Stimulated activated CD4-positive, alpha-beta T cell treated with anti-CD3 and anti-CD28 coated beads, Interleukin-1b, Interleukin-23, amount 100 ng/mL, for 24 hours (primary cell): ENCODE measurements around the gene RAB29.
"Not testable (repeated sequence)": the region's sequence is repeated elsewhere in the genome, so short reads cannot be mapped to it uniquely, and the experiment has no call there.

ENCODE experiments used
- DNase-seq, 4 experiments: peaks; one replicate each; pipeline ENCODE4 v3.0.0-alpha.2; 2020; ENCODE audit warnings: low read depth in 4 of 4, low spot score in 1 of 4

Gene RAB29

DNA sequence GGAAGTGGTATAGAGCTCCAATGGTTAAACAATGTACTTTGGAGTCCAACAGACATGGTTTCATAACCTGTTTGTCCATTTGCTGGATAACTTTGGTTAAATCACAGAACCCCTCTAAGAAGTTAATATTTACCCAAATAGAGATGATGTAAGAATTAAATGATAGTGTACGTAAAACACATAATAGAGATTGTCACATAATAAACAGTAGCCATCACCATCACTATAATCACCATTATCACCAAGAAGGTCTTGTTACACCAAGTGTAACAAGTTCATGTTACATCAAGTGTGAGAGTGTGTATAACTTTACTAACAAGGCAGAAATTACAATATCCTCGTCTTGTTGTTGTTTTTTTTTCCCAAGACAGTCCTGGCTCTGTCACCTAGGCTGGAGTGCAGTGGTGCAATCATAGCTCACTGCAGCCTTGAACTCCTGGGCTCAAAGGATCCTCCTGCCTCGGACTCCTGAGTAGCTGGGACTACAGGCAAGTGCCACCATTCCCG lies 48.6 kb downstream of the RAB29 start:
- no peak for DNase-seq

DNA sequence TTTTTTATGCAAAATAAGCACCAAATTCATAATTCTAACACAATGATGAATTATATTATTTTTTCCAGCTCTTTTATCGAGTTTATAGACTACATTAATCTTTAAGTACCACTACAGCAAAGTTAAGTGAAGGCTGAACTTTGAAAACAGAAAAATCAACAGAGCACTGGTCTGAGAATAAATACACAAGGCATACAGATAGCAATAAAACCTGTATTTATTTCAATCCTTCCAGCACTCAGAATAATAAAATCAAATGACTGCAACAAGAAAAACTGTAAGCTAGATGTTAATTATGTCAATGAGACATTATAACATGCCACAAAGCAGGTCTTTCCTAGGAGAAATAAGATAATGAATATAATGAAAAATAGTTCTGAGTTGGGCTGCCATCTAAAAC lies 49.8 kb downstream of the RAB29 start:
- DNase-seq = no peak

DNA sequence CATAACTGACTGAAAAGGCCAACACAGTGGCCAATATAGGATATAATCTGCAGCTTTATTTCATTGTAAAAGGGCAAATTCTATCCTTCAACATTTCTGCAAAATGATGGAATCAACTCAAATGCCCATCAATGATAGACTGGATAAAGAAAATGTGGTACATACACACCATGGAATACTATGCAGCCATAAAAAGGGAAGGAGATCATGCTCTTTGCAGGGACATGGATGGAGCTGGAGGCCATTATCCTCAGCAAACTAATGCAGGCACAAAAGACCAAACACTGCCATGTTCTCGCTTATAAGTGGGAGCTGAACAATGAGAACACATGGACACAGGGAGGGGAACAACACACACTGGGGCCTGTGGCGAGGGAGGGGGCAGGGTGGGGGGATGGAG lies 54.5 kb downstream of the RAB29 start:
- not testable (repeated sequence) for DNase-seq

DNA sequence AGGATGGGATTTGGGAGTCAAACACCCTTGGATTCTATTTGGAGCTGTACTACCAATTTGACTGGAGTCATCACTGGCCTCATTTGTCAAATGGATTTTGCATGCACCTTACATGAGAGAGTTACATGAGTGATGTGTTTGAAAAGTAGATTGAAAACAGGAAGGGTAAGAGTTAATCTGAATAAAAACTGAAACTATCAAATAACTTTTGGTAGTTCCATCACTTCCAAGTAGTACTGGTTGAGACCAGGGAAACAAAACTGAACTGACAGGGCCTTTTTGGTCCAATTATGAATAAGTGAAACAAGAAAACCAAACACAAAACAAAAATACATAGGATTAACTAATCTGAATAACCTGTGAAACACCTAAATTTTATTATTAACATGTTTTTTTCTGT lies 55.5 kb downstream of the RAB29 start:
- no peak for DNase-seq

DNA sequence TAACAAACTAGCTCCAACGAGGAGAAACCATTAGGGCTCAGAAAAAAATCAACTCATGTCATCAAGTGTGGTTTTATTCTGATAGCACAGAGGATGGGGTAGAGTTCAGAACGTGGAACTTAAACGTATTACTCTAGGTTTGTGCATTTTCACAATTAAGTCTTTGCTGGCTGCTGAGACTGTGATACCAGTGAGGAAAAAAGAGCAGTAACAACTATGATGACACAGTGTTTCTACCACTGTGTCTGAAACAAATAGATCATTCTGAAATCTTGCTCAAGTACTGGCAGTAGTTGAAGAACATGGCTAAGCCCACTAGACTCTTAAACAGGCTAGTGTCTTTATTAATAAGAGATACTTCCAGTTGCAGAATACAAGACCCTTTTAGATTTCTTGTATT lies 56.3 kb downstream of the RAB29 start:
- no peak for DNase-seq
